NB4 (cell line): Measurements from ENCODE around the gene IDUA.

Experiments used
- CTCF ChIP-seq: IDR thresholded peaks from one replicate; pipeline ENCODE4 v1.5.1; 2012; ENCODE audit warnings: low read depth, low read length
- MAX ChIP-seq: IDR thresholded peaks from 2 replicates; pipeline ENCODE4 v1.6.1; 2011; ENCODE audit warnings: low read depth, low read length
- POLR2A ChIP-seq: IDR thresholded peaks from 2 replicates; pipeline ENCODE4 v1.6.1; 2011; ENCODE audit warnings: mild to moderate bottlenecking; ENCODE audit not compliant: insufficient read length; ENCODE audit errors: extremely low read depth

GRCh38 chr4:958314-958665, 28.6 kb upstream of the IDUA start:
- TF ChIP-seq CTCF (no peak), MAX (no peak), POLR2A (no peak)
